ENCODE data around the gene SPOCK2.

SPOCK2 gene

DNA sequence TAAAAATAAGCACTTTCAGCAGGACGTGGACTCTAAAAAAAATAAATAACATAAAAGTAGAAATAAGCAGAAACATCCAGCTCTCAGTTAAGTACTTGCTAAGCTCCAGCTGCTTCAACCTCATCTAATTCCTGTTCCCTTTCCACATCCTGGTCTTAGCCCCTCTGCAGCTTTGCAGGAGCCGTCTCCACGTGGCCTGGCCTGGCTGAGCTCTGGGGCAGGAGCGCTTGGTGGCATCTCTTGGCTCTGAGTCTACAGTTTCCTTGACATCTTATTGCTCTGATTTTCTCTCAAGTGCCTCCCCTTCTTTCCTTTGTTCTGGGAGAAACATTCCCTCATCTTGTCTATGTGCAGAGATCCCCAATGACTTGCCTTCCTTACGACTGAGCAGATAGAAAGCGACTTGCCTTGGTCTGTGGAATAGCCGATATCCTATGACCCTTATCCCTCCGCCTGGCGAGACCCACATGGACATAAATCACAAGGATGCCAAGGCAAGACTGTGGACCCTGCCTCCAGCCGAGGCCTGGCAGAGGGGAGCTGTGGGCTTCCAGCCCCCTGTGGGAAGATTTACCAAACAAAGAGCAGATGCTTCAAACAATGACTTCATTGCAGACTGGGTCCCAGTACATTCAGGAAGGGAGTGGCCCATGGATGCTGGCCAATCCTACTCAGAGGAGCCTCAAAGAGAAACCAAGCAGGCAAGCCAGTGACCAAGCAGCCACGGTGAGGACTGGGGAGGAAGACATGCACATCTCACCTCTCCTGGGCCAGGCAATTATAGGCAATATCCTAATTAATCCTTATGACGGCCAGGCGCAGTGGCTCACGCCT lies 61.9 kb downstream of the SPOCK2 start:
- no peak for DNase-seq

- no peak for DNase-seq
Measured at GRCh38 chr10:72025832-72026231, 62.5 kb downstream of the SPOCK2 start.

DNA sequence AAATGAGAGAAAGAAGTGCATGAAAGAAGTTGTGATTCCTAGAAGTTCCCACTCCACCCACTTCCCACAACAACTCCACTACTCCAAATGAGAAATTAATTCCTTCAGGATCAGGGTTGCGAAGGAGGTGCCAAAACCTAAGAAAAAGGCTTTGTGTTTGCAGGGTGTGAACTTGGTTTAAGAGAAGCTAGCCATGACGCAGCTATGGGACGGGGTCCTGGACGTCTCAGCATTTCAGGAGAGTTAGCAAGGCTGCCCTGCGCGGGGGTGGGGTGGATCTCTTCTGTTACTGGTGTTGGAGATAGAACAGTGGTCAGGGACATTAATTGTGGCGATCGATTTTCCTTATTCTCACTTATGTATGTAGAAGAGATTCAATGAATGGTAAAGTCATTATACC lies 63.0 kb downstream of the SPOCK2 start:
- no peak for DNase-seq

- no peak for DNase-seq
Measured at GRCh38 chr10:72024596-72024995, 63.8 kb downstream of the SPOCK2 start.

- no peak for DNase-seq
Measured at GRCh38 chr10:72022228-72022627, 66.1 kb downstream of the SPOCK2 start.

GRCh38 chr10:72020914-72021809 lies 67.2 kb downstream of the SPOCK2 start:
- no peak for DNase-seq

DNA sequence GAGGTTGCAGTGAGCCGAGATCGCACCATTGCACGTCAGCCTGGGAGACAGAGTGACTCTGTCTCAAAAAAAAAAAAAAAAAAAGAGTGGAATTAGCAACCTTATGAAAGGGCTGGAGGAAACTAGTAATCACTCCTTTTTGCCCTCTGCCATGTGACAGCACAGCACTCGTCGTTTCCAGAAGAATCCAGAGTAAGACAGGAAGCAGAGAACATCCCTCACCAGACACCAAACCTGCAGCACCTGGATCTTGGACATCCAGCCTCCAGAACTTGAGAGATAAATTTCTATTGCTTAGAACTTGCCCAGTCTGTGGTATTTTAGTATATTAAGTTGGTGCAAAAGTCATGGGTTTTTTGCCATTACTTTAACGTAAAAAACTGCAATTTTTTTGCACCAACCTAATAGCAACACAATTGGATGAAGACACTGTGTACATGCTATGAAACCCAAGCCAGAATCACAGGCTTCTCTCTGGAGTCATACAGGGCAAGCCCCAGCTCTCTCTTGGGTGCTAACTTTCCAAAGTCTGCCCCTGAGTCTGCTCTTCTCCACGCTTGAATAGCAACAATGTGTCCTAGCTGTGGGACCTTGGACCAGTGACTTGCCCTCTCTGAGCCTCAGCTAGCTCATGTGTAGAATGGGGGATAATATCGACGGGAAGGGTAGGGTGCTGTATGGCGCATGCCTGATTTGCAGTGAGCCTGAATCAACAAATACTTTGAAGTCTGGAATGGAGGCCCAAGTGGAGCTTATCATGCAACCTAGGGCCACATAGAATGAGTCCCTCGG lies 69.1 kb downstream of the SPOCK2 start:
- DNase-seq, result no peak

GRCh38 chr10:72016608-72017300 lies 71.6 kb downstream of the SPOCK2 start:
- no peak for DNase-seq

DNA sequence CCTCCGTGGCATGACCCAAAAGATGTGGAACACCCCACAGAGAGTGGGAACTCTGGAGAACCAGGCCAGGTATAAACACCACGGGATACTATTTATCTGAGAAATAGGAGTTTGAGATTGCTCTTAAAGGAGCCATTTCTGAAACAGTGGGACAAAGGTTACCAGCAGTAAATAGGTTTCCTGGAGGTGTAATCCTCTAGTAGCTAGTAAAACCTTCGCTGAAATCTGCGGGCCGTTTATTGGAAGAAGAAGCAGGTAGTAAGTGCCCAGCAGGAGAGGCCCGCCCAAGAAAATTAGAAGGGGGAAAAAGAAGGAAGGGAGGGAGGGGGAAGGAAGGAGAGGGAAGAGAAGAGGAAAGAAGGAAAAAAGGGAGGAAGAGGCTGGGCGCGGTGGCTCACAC lies 72.5 kb downstream of the SPOCK2 start:
- no peak for DNase-seq

DNA sequence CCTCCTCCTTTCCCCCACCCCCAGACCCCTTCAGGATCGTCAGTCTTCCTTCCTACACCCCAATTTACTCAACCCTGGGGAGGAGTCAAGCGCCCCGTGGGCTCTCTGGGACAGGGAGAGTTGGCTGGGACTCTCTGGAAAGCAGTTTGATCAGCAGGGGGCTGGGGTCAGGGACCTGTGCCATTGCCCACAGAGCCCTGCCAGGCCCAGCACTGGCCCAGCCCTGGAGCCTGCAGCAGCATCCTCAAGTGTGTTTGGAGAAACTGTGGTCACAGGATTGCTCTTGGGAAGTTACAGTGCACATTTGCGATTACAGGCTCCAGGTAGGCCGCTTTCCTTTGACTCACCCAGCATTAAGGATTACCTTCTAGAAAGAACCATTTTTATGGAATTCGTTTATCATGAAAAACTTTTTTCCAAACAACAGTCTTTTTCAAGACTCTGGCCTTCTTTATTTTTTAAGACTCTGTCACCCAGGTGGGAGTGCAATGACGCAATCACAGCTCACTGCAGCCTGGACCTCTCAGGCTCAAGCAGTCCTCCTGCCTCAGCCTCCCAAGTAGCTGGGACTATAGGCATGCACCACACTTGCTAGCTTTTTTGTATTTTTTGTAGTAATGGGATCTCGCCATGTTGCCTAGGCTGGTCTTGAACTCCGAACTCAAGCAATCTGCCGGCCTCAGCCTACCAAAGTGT lies 73.4 kb downstream of the SPOCK2 start:
- DNase-seq, result no peak

DNA sequence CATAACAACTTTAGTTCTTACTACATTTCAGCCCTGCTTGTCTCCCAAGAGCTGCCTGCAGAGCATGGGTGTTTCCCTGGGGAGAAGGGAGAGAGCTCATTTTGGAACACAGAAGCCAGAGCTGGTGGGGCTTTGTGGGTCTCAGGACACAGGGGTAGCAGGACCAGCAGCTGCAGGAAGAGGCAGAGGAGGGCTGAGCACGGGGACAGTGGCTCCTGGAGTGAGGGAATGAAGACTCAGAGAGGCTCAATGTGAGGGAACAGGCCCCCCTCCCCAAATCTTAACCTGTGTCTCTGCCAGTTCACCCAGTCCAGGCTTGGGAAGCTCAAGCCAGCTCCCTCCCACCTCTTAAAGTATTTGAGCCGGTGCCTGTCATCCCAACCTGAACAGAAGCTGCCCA lies 74.2 kb downstream of the SPOCK2 start:
- no peak for DNase-seq

- no peak for DNase-seq
Measured at GRCh38 chr10:72013202-72013945, 75.0 kb downstream of the SPOCK2 start.

- DNase-seq, result no peak
Measured at GRCh38 chr10:72012796-72013195, 75.6 kb downstream of the SPOCK2 start.

DNA sequence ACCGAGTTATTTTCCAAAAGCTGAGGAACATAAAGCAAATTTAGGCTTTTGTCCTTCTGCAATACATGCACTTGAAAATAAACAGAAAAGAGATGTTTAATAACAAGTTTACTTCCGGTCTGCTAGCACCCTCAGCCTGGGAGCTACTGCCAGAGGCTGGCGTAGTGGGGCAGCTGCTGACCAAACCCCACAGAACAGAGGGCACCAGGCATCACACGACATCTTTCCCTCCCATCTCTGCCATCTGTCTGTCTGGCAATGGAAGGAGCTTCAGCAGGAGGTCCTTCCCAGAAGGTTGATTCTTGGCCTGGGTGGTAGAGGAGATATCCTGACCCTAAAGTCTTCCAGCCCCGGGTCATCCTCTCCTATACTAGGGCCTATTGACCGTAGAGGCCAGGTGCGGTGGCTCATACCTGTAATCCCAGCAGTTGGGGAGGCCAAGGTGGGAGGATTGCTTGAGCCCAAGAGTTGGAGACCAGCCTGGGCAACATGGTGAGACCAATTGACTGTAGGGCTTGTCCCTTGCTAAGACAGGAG lies 76.3 kb downstream of the SPOCK2 start:
- no peak for DNase-seq

DNA sequence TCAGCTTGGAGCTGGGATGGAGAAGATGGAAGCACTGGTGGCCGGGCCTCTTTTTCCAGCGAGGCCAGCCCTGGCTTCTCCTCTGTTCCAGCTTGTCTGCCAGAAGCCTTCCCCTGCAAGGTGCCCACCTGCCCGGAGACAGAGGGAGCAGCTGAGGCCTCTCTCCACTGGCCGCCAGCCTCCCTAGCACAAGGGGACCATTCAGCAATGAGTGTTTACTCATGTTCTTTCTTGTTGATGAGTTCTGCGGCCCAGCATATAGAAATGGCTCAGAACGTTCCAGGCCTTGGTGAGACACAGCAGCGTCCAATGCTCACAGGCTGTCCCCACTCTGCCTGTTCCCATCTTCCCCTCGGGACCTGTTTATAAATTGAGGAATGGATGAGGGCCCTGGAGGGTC lies 76.9 kb downstream of the SPOCK2 start:
- no peak for DNase-seq

GRCh38 chr10:72011016-72011415 lies 77.3 kb downstream of the SPOCK2 start:
- no peak for DNase-seq

GRCh38 chr10:72010234-72010973 lies 77.9 kb downstream of the SPOCK2 start:
- no peak for DNase-seq

GRCh38 chr10:72009425-72010081 lies 78.8 kb downstream of the SPOCK2 start:
- no peak for DNase-seq

- no peak for DNase-seq
Measured at GRCh38 chr10:72009051-72009424, 79.3 kb downstream of the SPOCK2 start.
